Parathyroid adenoma (tissue), 2 donors: Measurements from ENCODE around the gene NUP98.
"Not testable (repeated sequence)": the region's sequence is repeated elsewhere in the genome, so short reads cannot be mapped to it uniquely, and the experiment has no call there.

ENCODE experiments used
- H2AFZ ChIP-seq: fragments of 300-600 bp; sonication (generic); one replicate; pipeline ENCODE4 v1.7.0; 2017; ENCODE audit warnings: antibody characterized with exemption, mild to moderate bottlenecking
- H3K27ac ChIP-seq: fragments of 300-600 bp; sonication (generic); one replicate; pipeline ENCODE4 v1.7.0; 2017
- H3K27me3 ChIP-seq: fragments of 300-600 bp; sonication (generic); one replicate; pipeline ENCODE4 v1.7.0; 2017; ENCODE audit warnings: low read length; ENCODE audit not compliant: control insufficient read depth, insufficient read depth
- H3K36me3 ChIP-seq: fragments of 300-600 bp; sonication (generic); one replicate; pipeline ENCODE4 v1.7.0; 2017; ENCODE audit warnings: low read length; ENCODE audit not compliant: control insufficient read depth, insufficient read depth
- H3K4me1 ChIP-seq: fragments of 300-600 bp; sonication (generic); one replicate; pipeline ENCODE4 v1.7.0; 2017; ENCODE audit warnings: control low read depth
- H3K4me2 ChIP-seq: fragments of 300-600 bp; sonication (generic); one replicate; pipeline ENCODE4 v1.7.0; 2017; ENCODE audit warnings: low read length
- H3K4me3 ChIP-seq: fragments of 300-600 bp; sonication (generic); one replicate; pipeline ENCODE4 v1.7.0; 2017; ENCODE audit warnings: low read depth, low read length
- H3K79me2 ChIP-seq: fragments of 300-600 bp; sonication (generic); one replicate; pipeline ENCODE4 v1.7.0; 2017; ENCODE audit warnings: control low read depth
- H3K9ac ChIP-seq: fragments of 300-600 bp; sonication (generic); one replicate; pipeline ENCODE4 v1.7.0; 2017; ENCODE audit warnings: mild to moderate bottlenecking
- H3K9me3 ChIP-seq: fragments of 300-600 bp; sonication (generic); one replicate; pipeline ENCODE4 v1.7.0; 2017; ENCODE audit warnings: low read length; ENCODE audit not compliant: control insufficient read depth
- CTCF ChIP-seq: fragments of 300-600 bp; sonication (generic); IDR thresholded peaks from one replicate; pipeline ENCODE4 v1.7.0; 2017; ENCODE audit warnings: antibody characterized with exemption, mild to moderate bottlenecking
- donor health status: primary hyperparathyroidism.

NUP98 gene

GRCh38 chr11:3817181-3817800 lies 19.9 kb upstream of the NUP98 start:
- Histone ChIP-seq H3K27ac (no peak overlapping the region), H3K9me3 (no peaks in the 10 kb centered on the region)

GRCh38 chr11:3816673-3817072 lies 19.3 kb upstream of the NUP98 start:
- Histone ChIP-seq H3K9ac (no peak overlapping the region), H3K79me2 (no peaks in the 10 kb centered on the region), H3K27me3 (no peaks in the 10 kb centered on the region), H3K4me1 (no peaks in the 10 kb centered on the region), H3K27ac (no peak overlapping the region), H3K36me3 (no peaks in the 10 kb centered on the region), H3K4me3 (no peak overlapping the region), H2AFZ (no peak overlapping the region), H3K4me2 (no peak overlapping the region), H3K9me3 (no peaks in the 10 kb centered on the region)
- TF ChIP-seq CTCF, result no peak

More at GRCh38 chr11:3817181-3817800, 19.9 kb upstream of the NUP98 start:
- H3K4me2 ChIP-seq, result no peak overlapping the region
- H3K4me1 ChIP-seq, result no peaks in the 10 kb centered on the region
- H3K4me3 ChIP-seq, result no peak overlapping the region
- no peak for TF ChIP-seq CTCF
- no peaks in the 10 kb centered on the region for H3K79me2 ChIP-seq
- H3K27me3 ChIP-seq, result no peaks in the 10 kb centered on the region
- H3K9ac ChIP-seq, result no peak overlapping the region
- no peaks in the 10 kb centered on the region for H3K36me3 ChIP-seq
- H2AFZ ChIP-seq, result no peak overlapping the region

- no peak overlapping the region for H3K9ac ChIP-seq
- no peaks in the 10 kb centered on the region for H3K36me3 ChIP-seq
- no peak for TF ChIP-seq CTCF
- H2AFZ ChIP-seq, result no peak overlapping the region
- H3K4me3 ChIP-seq, result no peak overlapping the region
- no peak overlapping the region for H3K27ac ChIP-seq
- no peaks in the 10 kb centered on the region for H3K9me3 ChIP-seq
- no peaks in the 10 kb centered on the region for H3K4me1 ChIP-seq
- no peak overlapping the region for H3K4me2 ChIP-seq
- no peaks in the 10 kb centered on the region for H3K27me3 ChIP-seq
- no peaks in the 10 kb centered on the region for H3K79me2 ChIP-seq
These were observed 18.5 kb upstream of the NUP98 start for GRCh38 chr11:3815845-3816244.

- H3K4me3 ChIP-seq, H3K4me2 ChIP-seq, H3K27ac ChIP-seq, H3K36me3 ChIP-seq, H2AFZ ChIP-seq, H3K79me2 ChIP-seq, H3K9me3 ChIP-seq, H3K4me1 ChIP-seq, H3K9ac ChIP-seq, H3K27me3 ChIP-seq: not testable (repeated sequence)
These were observed 17.5 kb upstream of the NUP98 start for GRCh38 chr11:3814832-3815231.

GRCh38 chr11:3810951-3811350 lies 13.6 kb upstream of the NUP98 start:
- H3K9me3 ChIP-seq, result no peaks in the 10 kb centered on the region
- H3K36me3 ChIP-seq, result no peaks in the 10 kb centered on the region
- no peaks in the 10 kb centered on the region for H3K4me1 ChIP-seq
- H3K9ac ChIP-seq, result no peak overlapping the region
- no peaks in the 10 kb centered on the region for H3K27me3 ChIP-seq
- no peak overlapping the region for H3K4me3 ChIP-seq
- no peaks in the 10 kb centered on the region for H3K79me2 ChIP-seq
- H3K4me2 ChIP-seq, result no peak overlapping the region
- no peak for TF ChIP-seq CTCF
- no peak overlapping the region for H2AFZ ChIP-seq
- H3K27ac ChIP-seq, result no peak overlapping the region
